Naive B cell (primary cell): ENCODE measurements around the gene DPM1. TPM values are rescaled to one million over a fixed set of nuclear protein-coding genes. Genes with fewer than 3 reads are reported as not detected.

Source experiments
- ATAC-seq, 2 donors: fragments of 150-1000 bp; cut with Tn5 transposase; 2 replicates each; pipeline ENCODE4 v1.10.0; 2021; ENCODE audit warnings: low read depth in 2 of 2, mild to moderate bottlenecking in 2 of 2, moderate library complexity in 2 of 2
- DNase-seq: peaks from one replicate; pipeline ENCODE4 v3.0.0; 2022
- H3K27ac Mint-ChIP-seq, 6 donors: one replicate each; pipeline ENCODE4 v1.8.0; 2020 to 2022; ENCODE audit warnings: mild to moderate bottlenecking in 6 of 6, mixed read lengths in 6 of 6, moderate library complexity in 5 of 6, inconsistent platforms in 2 of 6
- H3K27me3 Mint-ChIP-seq, 3 donors: one replicate each; pipeline ENCODE4 v1.8.0; 2021 to 2022; ENCODE audit warnings: mixed read lengths in 3 of 3, mild to moderate bottlenecking in 1 of 3
- H3K36me3 Mint-ChIP-seq, 2 donors: one replicate each; pipeline ENCODE4 v1.8.0; 2020 to 2022; ENCODE audit warnings: mixed read lengths in 2 of 2, inconsistent platforms in 1 of 2, mild to moderate bottlenecking in 1 of 2
- H3K4me1 Mint-ChIP-seq, 3 donors: one replicate each; pipeline ENCODE4 v1.8.0; 2020 to 2022; ENCODE audit warnings: mixed read lengths in 3 of 3, inconsistent platforms in 1 of 3, mild to moderate bottlenecking in 1 of 3, moderate library complexity in 1 of 3
- H3K4me3 Mint-ChIP-seq, 8 donors: one replicate each; pipeline ENCODE4 v1.8.0; 2020 to 2022; ENCODE audit warnings: mild to moderate bottlenecking in 8 of 8, mixed read lengths in 8 of 8, moderate library complexity in 8 of 8, inconsistent platforms in 2 of 8
- H3K9me3 Mint-ChIP-seq, 7 donors: one replicate each; pipeline ENCODE4 v1.8.0; 2020 to 2022; ENCODE audit warnings: mixed read lengths in 7 of 7, mild to moderate bottlenecking in 5 of 7, inconsistent platforms in 2 of 7, moderate library complexity in 1 of 7
- polyA plus RNA-seq, 6 donors: library from polyadenylated mRNA; unstranded; fragments of 300-500 nt; fragmentation: Illumina TruSeq; gene quantifications; one replicate each; pipeline ENCODE4 v1.2.3, GENCODE V29; 2021; ENCODE audit warnings: low read depth in 6 of 6

Gene DPM1
- polyA plus RNA-seq, 6 donors from 2014 or later, result 57.0 to 86.2 (median 71.5) TPM

DNA sequence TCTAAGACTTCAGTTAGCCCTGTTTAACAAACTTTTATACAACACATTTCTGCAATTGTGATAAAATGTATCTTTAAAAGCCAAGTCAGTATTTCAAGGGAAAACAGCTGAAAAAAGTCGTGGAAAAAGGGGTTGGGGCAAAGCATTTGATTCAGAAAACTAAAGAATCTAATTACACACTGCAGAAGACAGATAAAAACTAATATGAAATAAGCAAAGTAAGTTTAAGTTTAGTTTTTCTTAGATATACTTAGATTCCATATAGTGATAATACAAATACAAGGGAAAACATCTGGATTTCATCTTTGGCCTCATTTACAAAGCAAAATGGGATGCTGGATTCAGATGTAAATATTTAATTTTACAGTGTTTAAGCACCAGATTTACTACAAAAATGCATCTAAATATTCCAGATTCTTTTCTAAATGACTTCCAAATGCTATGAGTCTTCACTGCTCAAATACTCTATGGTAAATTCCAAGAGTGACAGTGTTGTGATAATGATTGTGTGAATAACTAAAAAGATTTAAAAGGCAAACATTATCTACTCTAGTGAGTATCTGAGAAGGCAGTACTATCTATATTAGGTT, 25.5 kb downstream of the DPM1 start:
- ATAC-seq, result no peak
- peaks cover 19 to 25% (median 23%) of the 10 kb centered on the region in 3 donors for H3K4me1 Mint-ChIP-seq
- peak overlapping the region in 4 of 6 donors; percentile 29 to 99 (median 92) for H3K27ac Mint-ChIP-seq
- no peaks in the 10 kb centered on the region for H3K9me3 Mint-ChIP-seq
- peak overlapping the region in 5 of 8 donors; percentile 84 to 100 (median 95) for H3K4me3 Mint-ChIP-seq
- no peak for DNase-seq
- no peaks in the 10 kb centered on the region for H3K27me3 Mint-ChIP-seq
- peaks cover 10 to 14% of the 10 kb centered on the region in 2 donors for H3K36me3 Mint-ChIP-seq

- Mint-ChIP-seq H3K4me1 (peaks cover 22 to 33% (median 30%) of the 10 kb centered on the region in 3 donors), H3K9me3 (no peaks in the 10 kb centered on the region), H3K36me3 (peaks cover 10 to 14% of the 10 kb centered on the region in 2 donors), H3K4me3 (peak overlapping the region; percentile 84 to 100 (median 94)), H3K27ac (peak overlapping the region; percentile 88 to 99 (median 98)), H3K27me3 (no peaks in the 10 kb centered on the region)
- DNase-seq (no peak), ATAC-seq (no peak)
These were observed 26.3 kb downstream of the DPM1 start for GRCh38 chr20:50932016-50932485.

DNA sequence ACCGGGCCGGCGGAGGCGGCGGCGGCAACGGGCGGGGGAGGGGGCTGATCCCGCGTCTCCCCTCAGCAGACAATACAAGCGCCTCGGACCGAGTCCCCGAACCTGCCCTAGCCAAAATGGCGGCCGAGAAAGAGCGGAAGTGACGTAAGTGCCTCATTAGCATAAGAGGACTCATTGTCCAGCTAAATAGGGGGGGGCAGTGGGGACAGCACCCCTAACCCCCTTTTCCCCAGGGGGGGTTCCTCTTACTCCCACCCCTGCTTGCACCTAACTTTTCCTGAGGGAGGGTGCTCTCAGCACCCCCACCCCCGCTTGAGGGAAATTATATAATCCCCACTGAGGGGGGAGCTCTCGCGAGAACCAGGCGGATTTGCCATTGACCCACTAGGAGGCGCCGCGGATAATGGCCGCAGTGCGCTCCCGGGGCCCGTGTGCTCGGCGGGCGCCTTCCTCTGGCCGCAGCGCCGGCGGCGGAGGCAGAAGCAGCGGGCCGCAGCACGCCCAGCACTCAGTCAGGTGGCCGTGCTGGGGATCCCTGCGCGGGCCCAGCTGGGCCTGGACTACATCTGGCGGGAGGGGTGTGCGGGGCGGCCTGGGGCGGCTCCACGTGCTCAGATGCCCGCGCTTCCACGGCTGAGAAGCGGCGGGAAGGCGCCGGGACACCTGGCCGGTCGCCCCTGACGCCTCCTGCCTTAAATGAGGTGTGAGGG, 26.9 kb downstream of the DPM1 start, which contains the start of gene ADNP:
ADNP (minus strand) TSS at position 132 of the 710 bp plus-strand sequence. CDS start 27,441 bp downstream, outside the sequence.
- no peaks in the 10 kb centered on the region for H3K27me3 Mint-ChIP-seq
- ATAC-seq, result peak; percentile 66 to 68
- H3K4me1 Mint-ChIP-seq, result peaks cover 22 to 36% (median 31%) of the 10 kb centered on the region in 3 donors
- DNase-seq, result peak; percentile 94
- peak within 1 kb of the TSS; percentile 88 to 100 (median 95) for H3K4me3 Mint-ChIP-seq
- H3K9me3 Mint-ChIP-seq, result no peaks in the 10 kb centered on the region
- H3K36me3 Mint-ChIP-seq, result peaks cover 10 to 14% of the 10 kb centered on the region in 2 donors
- H3K27ac Mint-ChIP-seq, result peak within 1 kb of the TSS; percentile 97 to 99 (median 99)

DNA sequence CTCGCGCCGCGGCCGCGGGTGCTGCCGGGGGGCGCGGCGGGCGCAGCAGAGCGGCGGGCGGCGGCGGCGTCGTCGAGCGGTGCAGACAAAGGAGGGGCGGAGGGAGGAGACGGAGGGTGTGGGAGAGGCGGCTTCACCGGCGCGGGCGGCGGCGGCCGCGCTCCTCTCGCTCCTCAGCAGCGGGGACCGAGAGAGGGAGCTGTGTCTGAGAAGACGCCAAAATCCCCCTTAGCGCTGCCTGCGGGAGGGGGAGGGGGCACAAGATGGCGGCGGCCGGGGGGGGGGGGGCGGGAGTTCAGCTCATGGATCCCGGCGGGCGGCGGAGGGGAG, 27.4 kb downstream of the DPM1 start:
- H3K27me3 Mint-ChIP-seq, result no peaks in the 10 kb centered on the region
- DNase-seq (no peak), ATAC-seq (peak; percentile 56 to 60)
- H3K27ac Mint-ChIP-seq, result peak overlapping the region; percentile 91 to 99 (median 98)
- H3K4me1 Mint-ChIP-seq, result peaks cover 25 to 36% (median 32%) of the 10 kb centered on the region in 3 donors
- no peaks in the 10 kb centered on the region for H3K9me3 Mint-ChIP-seq
- H3K36me3 Mint-ChIP-seq, result peaks cover 10 to 14% of the 10 kb centered on the region in 2 donors
- H3K4me3 Mint-ChIP-seq, result peak overlapping the region; percentile 86 to 100 (median 95)

- DNase-seq, result no peak
- H3K4me3 Mint-ChIP-seq, result peak overlapping the region; percentile 88 to 100 (median 95)
- peaks cover 10 to 14% of the 10 kb centered on the region in 2 donors for H3K36me3 Mint-ChIP-seq
- ATAC-seq, result peak; percentile 0 to 1
- peaks cover 31 to 41% (median 38%) of the 10 kb centered on the region in 3 donors for H3K4me1 Mint-ChIP-seq
- H3K27ac Mint-ChIP-seq, result peak overlapping the region in 5 of 6 donors; percentile 94 to 98 (median 97)
- no peaks in the 10 kb centered on the region for H3K9me3 Mint-ChIP-seq
- H3K27me3 Mint-ChIP-seq, result no peaks in the 10 kb centered on the region
These were observed 28.0 kb downstream of the DPM1 start for GRCh38 chr20:50930139-50930975.

- peak; percentile 91 for DNase-seq
- peaks cover 35 to 46% (median 44%) of the 10 kb centered on the region in 3 donors for H3K4me1 Mint-ChIP-seq
- peak; percentile 60 to 61 for ATAC-seq
- H3K36me3 Mint-ChIP-seq, result peaks cover 10 to 14% of the 10 kb centered on the region in 2 donors
- H3K27me3 Mint-ChIP-seq, result no peaks in the 10 kb centered on the region
- H3K4me3 Mint-ChIP-seq, result peak overlapping the region; percentile 86 to 100 (median 95)
- peak overlapping the region; percentile 94 to 98 (median 96) for H3K27ac Mint-ChIP-seq
- H3K9me3 Mint-ChIP-seq, result no peaks in the 10 kb centered on the region
These were observed 28.8 kb downstream of the DPM1 start for GRCh38 chr20:50929299-50930138.

- peaks cover 10 to 14% of the 10 kb centered on the region in 2 donors for H3K36me3 Mint-ChIP-seq
- H3K4me3 Mint-ChIP-seq, result peak overlapping the region in 7 of 8 donors; percentile 30 to 100 (median 89)
- DNase-seq (no peak), ATAC-seq (no peak)
- H3K27ac Mint-ChIP-seq, result peak overlapping the region; percentile 80 to 98 (median 89)
- H3K27me3 Mint-ChIP-seq, result no peaks in the 10 kb centered on the region
- peaks cover 41 to 57% (median 44%) of the 10 kb centered on the region in 3 donors for H3K4me1 Mint-ChIP-seq
- H3K9me3 Mint-ChIP-seq, result no peaks in the 10 kb centered on the region
These were observed 29.9 kb downstream of the DPM1 start for GRCh38 chr20:50928469-50928868.

DNA sequence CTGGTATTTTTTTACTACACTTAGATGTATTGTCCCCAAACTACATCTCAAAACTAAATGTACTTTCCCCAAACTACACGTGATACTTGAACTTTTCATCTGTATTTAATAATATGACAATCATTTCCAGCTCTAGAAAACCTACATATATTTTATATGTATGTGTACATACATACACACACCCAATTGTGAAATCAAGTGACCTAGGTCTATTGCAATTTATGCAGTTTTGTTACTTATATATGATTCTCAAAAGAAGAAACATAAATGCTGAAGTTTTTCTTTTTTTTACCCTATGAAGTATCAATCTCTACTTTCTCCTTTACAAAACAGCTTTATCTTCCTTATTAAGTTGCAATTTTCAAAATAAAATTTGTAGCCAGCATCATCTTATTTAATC, 31.8 kb downstream of the DPM1 start:
- no peak for ATAC-seq
- peaks cover 45 to 73% (median 53%) of the 10 kb centered on the region in 3 donors for H3K4me1 Mint-ChIP-seq
- peak overlapping the region in 2 of 6 donors; percentile 56 to 61 for H3K27ac Mint-ChIP-seq

GRCh38 chr20:50924261-50924920, 33.9 kb downstream of the DPM1 start:
- ATAC-seq (no peak), DNase-seq (no peak)
- no peaks in the 10 kb centered on the region for H3K27me3 Mint-ChIP-seq
- peaks cover 47 to 78% (median 63%) of the 10 kb centered on the region in 3 donors for H3K4me1 Mint-ChIP-seq
- H3K27ac Mint-ChIP-seq, result peak overlapping the region in 4 of 6 donors; percentile 52 to 84 (median 65)
- H3K36me3 Mint-ChIP-seq, result peaks cover 2 to 11% of the 10 kb centered on the region in 2 donors
- no peaks in the 10 kb centered on the region for H3K9me3 Mint-ChIP-seq
- H3K4me3 Mint-ChIP-seq, result peak overlapping the region in 1 of 8 donors; percentile 12

More for the DNA sequence above, 31.8 kb downstream of the DPM1 start:
- Mint-ChIP-seq H3K9me3 (no peaks in the 10 kb centered on the region), H3K36me3 (peaks cover 10 to 14% of the 10 kb centered on the region in 2 donors), H3K27me3 (no peaks in the 10 kb centered on the region), H3K4me3 (no peak overlapping the region)
- no peak for DNase-seq

DNA sequence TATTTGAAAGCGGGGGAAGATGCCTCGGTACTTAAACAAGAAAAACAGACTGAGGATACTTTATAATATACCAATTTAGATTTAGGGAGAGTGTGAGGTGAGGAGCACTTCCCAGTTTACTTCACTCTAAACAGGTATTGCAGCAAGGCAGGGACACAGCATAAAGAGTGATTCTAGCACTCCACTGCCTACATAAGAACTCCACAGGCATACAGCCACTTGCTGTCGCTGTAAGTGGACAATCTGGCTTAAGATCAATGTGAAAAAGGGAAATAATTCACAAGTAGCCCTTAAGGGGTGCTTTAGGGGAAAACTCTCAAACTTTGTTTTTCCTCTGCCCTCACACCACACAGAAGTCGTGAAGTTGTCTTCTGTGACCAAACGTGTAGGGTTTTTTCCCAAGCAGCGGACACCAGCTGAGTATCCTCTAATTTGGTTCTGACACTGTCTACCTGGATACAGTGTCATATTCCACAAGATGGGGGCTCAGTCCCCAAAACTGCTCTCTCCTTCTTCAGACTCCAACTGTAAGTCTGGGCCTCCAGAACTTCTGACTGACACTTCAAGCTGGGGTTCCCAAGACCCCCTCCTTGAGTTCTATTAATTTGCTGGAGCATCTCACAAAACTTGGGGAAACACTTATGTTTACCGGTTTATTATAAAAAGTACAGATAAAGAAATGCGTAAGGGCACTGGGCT, 36.4 kb downstream of the DPM1 start:
- no peaks in the 10 kb centered on the region for H3K36me3 Mint-ChIP-seq
- ATAC-seq, result no peak
- peaks cover 51 to 79% (median 66%) of the 10 kb centered on the region in 3 donors for H3K4me1 Mint-ChIP-seq
- peak overlapping the region in 4 of 6 donors; percentile 20 to 84 (median 72) for H3K27ac Mint-ChIP-seq
- no peaks in the 10 kb centered on the region for H3K27me3 Mint-ChIP-seq
- no peak for DNase-seq
- no peaks in the 10 kb centered on the region for H3K9me3 Mint-ChIP-seq
- no peak overlapping the region for H3K4me3 Mint-ChIP-seq

DNA sequence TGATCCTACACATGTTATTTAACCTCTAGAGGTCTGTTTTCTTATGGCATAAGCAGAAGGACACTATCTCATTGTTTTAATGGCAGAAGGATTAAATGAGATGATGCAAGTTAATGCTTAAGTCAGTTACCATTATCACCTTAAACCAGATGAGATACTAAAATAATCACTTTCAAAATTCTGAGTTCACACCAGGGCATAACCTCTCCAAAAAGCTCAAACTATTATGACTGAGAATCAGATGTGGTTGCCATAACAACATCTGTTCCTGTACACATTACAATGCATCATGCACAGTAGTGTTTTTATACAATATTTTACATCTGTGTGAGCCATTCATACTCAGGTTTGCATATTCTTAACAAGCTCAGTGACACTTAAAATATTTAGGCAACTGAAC, 37.3 kb downstream of the DPM1 start:
- Mint-ChIP-seq H3K4me3 (no peak overlapping the region), H3K27me3 (no peaks in the 10 kb centered on the region), H3K9me3 (no peaks in the 10 kb centered on the region), H3K4me1 (peaks cover 56 to 86% (median 74%) of the 10 kb centered on the region in 3 donors), H3K27ac (peak overlapping the region in 3 of 6 donors; percentile 26 to 84 (median 44)), H3K36me3 (peaks cover 0 to 4% of the 10 kb centered on the region in 2 donors)
- no peak for DNase-seq
- ATAC-seq, result peak; percentile 69 to 74
